HG03025 (cell line): Measurements from ENCODE around the gene ZNF507.
A peak's percentile ranks its signal among the peaks of the same experiment; 100 is the strongest.

Experiments used
- ATAC-seq: cut with Tn5 transposase; IDR thresholded peaks from one replicate; pipeline ENCODE4 v1.9.1; 2021; ENCODE audit warnings: mild to moderate bottlenecking, moderate library complexity; ENCODE audit not compliant: unreplicated experiment, low FRiP score

ZNF507 gene

GRCh38 chr19:32345261-32346207, at the start of gene ZNF507:
Gene ZNF507 (plus strand): TSS chr19:32345610. CDS start chr19:32352831, 7,221 bp downstream.
- peak; percentile 86 for ATAC-seq

- no peak for ATAC-seq
Measured at GRCh38 chr19:32296694-32297093, 48.7 kb upstream of the ZNF507 start.

- no peak for ATAC-seq
Measured at GRCh38 chr19:32302778-32303177, 42.6 kb upstream of the ZNF507 start.

- no peak for ATAC-seq
Measured at GRCh38 chr19:32303193-32303592, 42.2 kb upstream of the ZNF507 start.

GRCh38 chr19:32307591-32307990, 37.8 kb upstream of the ZNF507 start:
- ATAC-seq = no peak

GRCh38 chr19:32308431-32309077, 36.9 kb upstream of the ZNF507 start:
- no peak for ATAC-seq

- no peak for ATAC-seq
Measured at GRCh38 chr19:32309711-32310390, 35.6 kb upstream of the ZNF507 start.

- ATAC-seq = no peak
Measured at GRCh38 chr19:32311371-32311770, 34.0 kb upstream of the ZNF507 start.

- no peak for ATAC-seq
Measured at GRCh38 chr19:32313569-32314265, 31.7 kb upstream of the ZNF507 start.

GRCh38 chr19:32316034-32316433, 29.4 kb upstream of the ZNF507 start:
- ATAC-seq = no peak

- no peak for ATAC-seq
Measured at GRCh38 chr19:32317086-32317485, 28.3 kb upstream of the ZNF507 start.

GRCh38 chr19:32318884-32319520, 26.4 kb upstream of the ZNF507 start:
- ATAC-seq = no peak

GRCh38 chr19:32322541-32322940, 22.9 kb upstream of the ZNF507 start:
- no peak for ATAC-seq

- ATAC-seq = no peak
Measured at GRCh38 chr19:32324631-32325285, 20.7 kb upstream of the ZNF507 start.

- ATAC-seq = no peak
Measured at GRCh38 chr19:32330213-32330857, 15.1 kb upstream of the ZNF507 start.

- no peak for ATAC-seq
Measured at GRCh38 chr19:32333227-32333626, 12.2 kb upstream of the ZNF507 start.

GRCh38 chr19:32336259-32337083, 8.9 kb upstream of the ZNF507 start:
- ATAC-seq = no peak

- no peak for ATAC-seq
Measured at GRCh38 chr19:32337084-32337808, 8.2 kb upstream of the ZNF507 start.
